Measurements from ENCODE around the gene YAP1.

DNA sequence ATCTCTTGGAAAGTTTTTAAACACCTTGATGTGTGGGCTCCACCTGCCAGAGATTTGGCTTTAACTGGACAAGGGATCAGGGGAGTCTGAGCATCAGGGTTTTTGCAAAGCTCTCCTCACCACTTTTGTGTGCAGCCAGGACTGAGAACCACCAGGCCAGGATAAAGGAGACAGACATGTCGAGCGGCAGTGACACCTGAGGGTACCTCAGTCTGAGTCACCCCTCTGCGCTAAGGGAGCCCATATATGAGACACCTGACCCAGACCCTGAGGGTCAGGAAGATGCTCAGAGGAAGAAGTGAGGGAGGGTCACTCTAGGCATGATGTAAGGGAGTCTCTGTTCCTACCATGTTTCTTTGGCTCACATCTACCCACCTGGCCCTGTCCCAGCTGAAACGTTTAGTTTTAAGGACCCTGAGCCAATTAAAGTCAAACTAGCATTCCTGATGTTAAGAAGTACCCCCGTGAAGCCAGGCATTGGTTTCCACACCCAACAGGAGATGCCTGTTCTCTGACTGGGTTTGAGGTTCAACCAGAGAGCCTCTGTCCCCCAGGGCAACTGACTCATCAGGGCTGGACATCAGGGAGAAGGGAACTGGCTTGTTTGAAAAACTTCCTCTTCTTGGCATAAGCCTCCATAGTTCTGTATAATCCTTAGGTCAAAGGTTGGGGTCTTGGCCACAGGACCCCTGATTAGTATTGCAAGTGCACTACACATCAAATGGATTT lies 134.6 kb downstream of the YAP1 start:
- TF ChIP-seq, protein P1, sequence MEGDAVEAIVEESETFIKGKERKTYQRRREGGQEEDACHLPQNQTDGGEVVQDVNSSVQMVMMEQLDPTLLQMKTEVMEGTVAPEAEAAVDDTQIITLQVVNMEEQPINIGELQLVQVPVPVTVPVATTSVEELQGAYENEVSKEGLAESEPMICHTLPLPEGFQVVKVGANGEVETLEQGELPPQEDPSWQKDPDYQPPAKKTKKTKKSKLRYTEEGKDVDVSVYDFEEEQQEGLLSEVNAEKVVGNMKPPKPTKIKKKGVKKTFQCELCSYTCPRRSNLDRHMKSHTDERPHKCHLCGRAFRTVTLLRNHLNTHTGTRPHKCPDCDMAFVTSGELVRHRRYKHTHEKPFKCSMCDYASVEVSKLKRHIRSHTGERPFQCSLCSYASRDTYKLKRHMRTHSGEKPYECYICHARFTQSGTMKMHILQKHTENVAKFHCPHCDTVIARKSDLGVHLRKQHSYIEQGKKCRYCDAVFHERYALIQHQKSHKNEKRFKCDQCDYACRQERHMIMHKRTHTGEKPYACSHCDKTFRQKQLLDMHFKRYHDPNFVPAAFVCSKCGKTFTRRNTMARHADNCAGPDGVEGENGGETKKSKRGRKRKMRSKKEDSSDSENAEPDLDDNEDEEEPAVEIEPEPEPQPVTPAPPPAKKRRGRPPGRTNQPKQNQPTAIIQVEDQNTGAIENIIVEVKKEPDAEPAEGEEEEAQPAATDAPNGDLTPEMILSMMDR (conservative IDR thresholded peaks at IDR 0.05; ENCODE audit: low read length), result no peak
- TF ChIP-seq EZH2phosphoT487 (IDR thresholded peaks at IDR 0.05; ENCODE audit: borderline replicate concordance, low read depth, low read length), result no peak

All from OCI-LY7 (cell line).